Loucy (cell line): ENCODE measurements around the gene PRKAG3.

Source experiments
- H2AFZ ChIP-seq: fragments of 200-600 bp; sonication (generic); 2 replicates; pipeline ENCODE4 v1.6.0; 2016; ENCODE audit warnings: antibody characterized with exemption, mild to moderate bottlenecking, low read length, moderate library complexity
- H3F3A ChIP-seq: fragments of 200-600 bp; 2 replicates; pipeline ENCODE4 v1.6.0; 2016; ENCODE audit warnings: antibody characterized with exemption, low read depth, mild to moderate bottlenecking
- H3K27me3 ChIP-seq: fragments of 200-600 bp; sonication (generic); 2 replicates; pipeline ENCODE4 v1.6.1; 2014; ENCODE audit warnings: low read length, mild to moderate bottlenecking; ENCODE audit not compliant: insufficient read depth, poor library complexity, severe bottlenecking
- H3K36me3 ChIP-seq: fragments of 200-600 bp; sonication (generic); 2 replicates; pipeline ENCODE4 v1.6.1; 2016; ENCODE audit warnings: low read length; ENCODE audit not compliant: insufficient read depth
- H3K4me1 ChIP-seq: fragments of 200-600 bp; sonication (generic); 2 replicates; pipeline ENCODE4 v1.5.1; 2014; ENCODE audit warnings: low read length, mild to moderate bottlenecking; ENCODE audit not compliant: insufficient read depth, poor library complexity, severe bottlenecking
- H3K4me2 ChIP-seq: fragments of 200-600 bp; sonication (generic); 2 replicates; pipeline ENCODE4 v1.6.0; 2014; ENCODE audit warnings: antibody characterized with exemption, low read length, low read depth, mild to moderate bottlenecking; ENCODE audit not compliant: poor library complexity, severe bottlenecking
- H3K4me3 ChIP-seq: fragments of 200-600 bp; sonication (generic); 2 replicates; pipeline ENCODE4 v1.5.1; 2014; ENCODE audit warnings: low read length, mild to moderate bottlenecking, mixed read lengths; ENCODE audit not compliant: poor library complexity, severe bottlenecking
- H3K79me2 ChIP-seq: fragments of 200-600 bp; sonication (generic); 2 replicates; pipeline ENCODE4 v1.6.1; 2014; ENCODE audit warnings: low read length; ENCODE audit not compliant: insufficient read depth
- H3K9ac ChIP-seq: fragments of 200-600 bp; sonication (generic); 2 replicates; pipeline ENCODE4 v1.6.0; 2014; ENCODE audit warnings: mild to moderate bottlenecking, low read depth, low read length, moderate library complexity; ENCODE audit not compliant: poor library complexity, severe bottlenecking
- H3K9me2 ChIP-seq: fragments of 200-600 bp; sonication (generic); replicated peaks from 2 replicates; pipeline ENCODE4 v1.6.1; 2016; ENCODE audit warnings: low read depth, low read length, mixed read lengths
- H3K9me3 ChIP-seq: fragments of 200-600 bp; sonication (generic); 2 replicates; pipeline ENCODE4 v1.6.1; 2014; ENCODE audit warnings: mild to moderate bottlenecking, antibody characterized with exemption, low read length, low read depth; ENCODE audit not compliant: insufficient read depth
- H4K20me1 ChIP-seq: fragments of 200-600 bp; sonication (generic); 2 replicates; pipeline ENCODE4 v1.6.0; 2014; ENCODE audit warnings: antibody characterized with exemption, low read length, mild to moderate bottlenecking; ENCODE audit not compliant: insufficient read depth, poor library complexity, severe bottlenecking
- EZH2phosphoT487 ChIP-seq: fragments of 200-600 bp; IDR thresholded peaks from 2 replicates; pipeline ENCODE4 v1.6.1; 2018; ENCODE audit warnings: antibody characterized with exemption, mild to moderate bottlenecking, moderate library complexity, borderline replicate concordance
- TF ChIP-seq, protein P1 (sequence below): fragments of 200-600 bp; sonication (generic); conservative IDR thresholded peaks from 2 replicates; pipeline ENCODE4 v1.5.1; 2014; ENCODE audit warnings: mild to moderate bottlenecking, antibody characterized with exemption, low read length

The PRKAG3 gene

DNA sequence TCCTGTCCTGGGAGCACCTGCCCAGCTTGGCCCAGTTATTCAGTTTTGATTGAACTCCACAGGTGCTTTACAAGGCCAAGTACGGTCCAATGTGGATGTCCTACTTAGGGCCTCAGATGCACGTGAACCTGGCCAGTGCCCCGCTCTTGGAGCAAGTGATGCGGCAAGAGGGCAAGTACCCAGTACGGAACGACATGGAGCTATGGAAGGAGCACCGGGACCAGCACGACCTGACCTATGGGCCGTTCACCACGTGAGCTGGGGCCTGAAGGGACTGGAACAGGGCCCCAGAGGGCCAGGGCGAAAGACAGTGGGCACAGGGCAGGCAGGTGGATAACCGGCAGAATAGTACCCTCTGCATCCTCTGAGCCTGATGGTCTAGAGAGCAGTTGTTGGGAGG is 22.1 kb downstream of the PRKAG3 start:
- TF ChIP-seq, protein P1, sequence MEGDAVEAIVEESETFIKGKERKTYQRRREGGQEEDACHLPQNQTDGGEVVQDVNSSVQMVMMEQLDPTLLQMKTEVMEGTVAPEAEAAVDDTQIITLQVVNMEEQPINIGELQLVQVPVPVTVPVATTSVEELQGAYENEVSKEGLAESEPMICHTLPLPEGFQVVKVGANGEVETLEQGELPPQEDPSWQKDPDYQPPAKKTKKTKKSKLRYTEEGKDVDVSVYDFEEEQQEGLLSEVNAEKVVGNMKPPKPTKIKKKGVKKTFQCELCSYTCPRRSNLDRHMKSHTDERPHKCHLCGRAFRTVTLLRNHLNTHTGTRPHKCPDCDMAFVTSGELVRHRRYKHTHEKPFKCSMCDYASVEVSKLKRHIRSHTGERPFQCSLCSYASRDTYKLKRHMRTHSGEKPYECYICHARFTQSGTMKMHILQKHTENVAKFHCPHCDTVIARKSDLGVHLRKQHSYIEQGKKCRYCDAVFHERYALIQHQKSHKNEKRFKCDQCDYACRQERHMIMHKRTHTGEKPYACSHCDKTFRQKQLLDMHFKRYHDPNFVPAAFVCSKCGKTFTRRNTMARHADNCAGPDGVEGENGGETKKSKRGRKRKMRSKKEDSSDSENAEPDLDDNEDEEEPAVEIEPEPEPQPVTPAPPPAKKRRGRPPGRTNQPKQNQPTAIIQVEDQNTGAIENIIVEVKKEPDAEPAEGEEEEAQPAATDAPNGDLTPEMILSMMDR: no peak
- TF ChIP-seq EZH2phosphoT487: no peak
- Histone ChIP-seq H3K79me2 (no peaks in the 10 kb centered on the region), H3K36me3 (no peaks in the 10 kb centered on the region), H3K27me3 (peaks cover 5% of the 10 kb centered on the region), H3K9ac (no peak overlapping the region), H3K9me2 (no peaks in the 10 kb centered on the region), H4K20me1 (no peaks in the 10 kb centered on the region), H3F3A (no peaks in the 10 kb centered on the region), H3K4me3 (no peak overlapping the region), H3K9me3 (no peaks in the 10 kb centered on the region), H3K4me1 (no peaks in the 10 kb centered on the region), H3K4me2 (no peak overlapping the region), H2AFZ (no peak overlapping the region)

DNA sequence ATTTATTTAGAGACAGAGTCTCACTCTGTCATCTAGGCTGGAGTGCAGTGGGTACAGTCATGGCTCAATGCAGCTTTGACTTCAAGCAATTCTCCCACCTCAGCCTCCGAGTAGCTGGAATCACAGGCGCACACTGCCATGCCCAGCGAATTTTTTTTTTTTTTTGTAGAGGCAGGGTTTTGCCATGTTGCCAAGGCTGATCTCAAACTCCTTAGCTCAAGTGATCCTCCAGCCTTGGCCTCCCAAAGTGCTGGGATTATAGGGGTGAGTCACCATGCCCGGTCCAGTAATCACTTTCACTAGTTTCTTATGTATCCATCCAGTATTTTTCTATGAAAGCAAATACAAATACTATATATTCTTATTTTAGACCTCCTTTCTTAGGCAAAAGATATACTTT is 24.0 kb downstream of the PRKAG3 start:
- no peaks in the 10 kb centered on the region for H3K9me3 ChIP-seq
- no peaks in the 10 kb centered on the region for H3F3A ChIP-seq
- H3K27me3 ChIP-seq: peaks cover 5% of the 10 kb centered on the region
- H4K20me1 ChIP-seq: no peaks in the 10 kb centered on the region
- H3K9me2 ChIP-seq: no peaks in the 10 kb centered on the region
- no peak overlapping the region for H3K9ac ChIP-seq
- no peaks in the 10 kb centered on the region for H3K4me1 ChIP-seq
- no peak overlapping the region for H3K4me2 ChIP-seq
- H2AFZ ChIP-seq: no peak overlapping the region
- TF ChIP-seq, protein P1: no peak
- no peak for TF ChIP-seq EZH2phosphoT487
- H3K36me3 ChIP-seq: no peaks in the 10 kb centered on the region
- H3K4me3 ChIP-seq: no peak overlapping the region
- no peaks in the 10 kb centered on the region for H3K79me2 ChIP-seq

DNA sequence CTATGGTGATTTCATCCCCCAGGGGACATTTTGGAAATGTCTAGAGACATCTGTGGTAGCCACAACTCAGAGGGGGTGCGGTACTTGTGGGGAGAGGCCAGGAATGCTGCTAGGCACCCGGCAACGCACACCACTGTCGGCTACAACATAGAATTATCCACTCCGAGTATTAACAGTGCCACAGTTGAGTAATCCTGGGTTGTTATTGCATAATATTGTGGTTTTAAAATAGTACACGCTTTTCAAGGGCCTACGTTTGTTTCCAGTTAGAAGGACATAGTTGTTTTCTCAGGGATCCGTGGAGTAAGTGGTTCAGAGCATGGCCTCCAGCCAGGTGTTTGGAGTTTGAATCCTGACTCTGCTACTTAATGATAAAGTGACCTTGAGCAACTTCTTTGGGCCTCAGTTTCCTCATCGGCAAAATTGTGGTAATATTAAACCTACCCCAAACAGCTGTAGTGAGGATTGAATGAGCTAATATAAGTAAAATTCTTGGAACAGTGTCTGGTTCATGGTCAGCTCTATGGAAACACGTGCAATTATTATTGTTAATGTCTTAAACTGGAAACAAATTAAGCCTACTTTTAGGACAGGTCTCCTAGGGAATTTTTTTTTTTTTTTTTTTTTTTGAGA is 25.1 kb downstream of the PRKAG3 start:
- Histone ChIP-seq H3K9ac (no peak overlapping the region), H2AFZ (no peak overlapping the region), H4K20me1 (no peaks in the 10 kb centered on the region), H3K4me1 (no peaks in the 10 kb centered on the region), H3F3A (no peaks in the 10 kb centered on the region), H3K9me2 (no peaks in the 10 kb centered on the region), H3K27me3 (peaks cover 5% of the 10 kb centered on the region), H3K4me2 (no peak overlapping the region), H3K36me3 (no peaks in the 10 kb centered on the region), H3K79me2 (no peaks in the 10 kb centered on the region), H3K9me3 (no peaks in the 10 kb centered on the region), H3K4me3 (no peak overlapping the region)
- TF ChIP-seq, protein P1: no peak
- TF ChIP-seq EZH2phosphoT487: no peak
